Parathyroid adenoma (tissue), 2 donors: ENCODE measurements around the gene LINC00305.

Experiments used
- H2AFZ ChIP-seq: fragments of 300-600 bp; sonication (generic); one replicate; pipeline ENCODE4 v1.7.0; 2017; ENCODE audit warnings: antibody characterized with exemption, mild to moderate bottlenecking
- H3K27ac ChIP-seq: fragments of 300-600 bp; sonication (generic); one replicate; pipeline ENCODE4 v1.7.0; 2017
- H3K27me3 ChIP-seq: fragments of 300-600 bp; sonication (generic); one replicate; pipeline ENCODE4 v1.7.0; 2017; ENCODE audit warnings: low read length; ENCODE audit not compliant: control insufficient read depth, insufficient read depth
- H3K36me3 ChIP-seq: fragments of 300-600 bp; sonication (generic); one replicate; pipeline ENCODE4 v1.7.0; 2017; ENCODE audit warnings: low read length; ENCODE audit not compliant: control insufficient read depth, insufficient read depth
- H3K4me1 ChIP-seq: fragments of 300-600 bp; sonication (generic); one replicate; pipeline ENCODE4 v1.7.0; 2017; ENCODE audit warnings: control low read depth
- H3K4me2 ChIP-seq: fragments of 300-600 bp; sonication (generic); one replicate; pipeline ENCODE4 v1.7.0; 2017; ENCODE audit warnings: low read length
- H3K4me3 ChIP-seq: fragments of 300-600 bp; sonication (generic); one replicate; pipeline ENCODE4 v1.7.0; 2017; ENCODE audit warnings: low read depth, low read length
- H3K79me2 ChIP-seq: fragments of 300-600 bp; sonication (generic); one replicate; pipeline ENCODE4 v1.7.0; 2017; ENCODE audit warnings: control low read depth
- H3K9ac ChIP-seq: fragments of 300-600 bp; sonication (generic); one replicate; pipeline ENCODE4 v1.7.0; 2017; ENCODE audit warnings: mild to moderate bottlenecking
- H3K9me3 ChIP-seq: fragments of 300-600 bp; sonication (generic); one replicate; pipeline ENCODE4 v1.7.0; 2017; ENCODE audit warnings: low read length; ENCODE audit not compliant: control insufficient read depth
- TF ChIP-seq, protein P1 (sequence below): fragments of 300-600 bp; sonication (generic); IDR thresholded peaks from one replicate; pipeline ENCODE4 v1.7.0; 2017; ENCODE audit warnings: antibody characterized with exemption, mild to moderate bottlenecking
- donor health status: primary hyperparathyroidism.

The LINC00305 gene

DNA sequence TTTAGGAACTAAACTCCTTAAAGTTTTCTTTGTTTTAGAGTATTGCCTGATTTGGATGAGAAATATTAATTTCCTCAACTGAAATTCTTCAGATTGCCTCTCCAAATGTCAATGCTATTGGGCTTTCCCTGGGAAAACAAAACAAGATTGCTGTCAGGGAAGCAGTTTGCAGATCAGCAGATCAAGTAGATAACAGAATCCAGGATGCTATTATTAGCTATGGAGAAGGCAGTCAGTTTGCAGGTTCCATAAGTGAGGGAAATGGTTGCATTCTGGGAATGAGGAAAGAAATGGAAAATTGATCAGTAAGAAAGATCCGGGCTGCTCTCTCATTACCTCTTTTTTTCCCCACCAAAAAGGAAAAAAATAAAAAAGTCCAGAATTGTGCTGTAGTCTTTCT, 11.0 kb downstream of the LINC00305 start:
- H3K27ac ChIP-seq = no peak overlapping the region
- no peaks in the 10 kb centered on the region for H3K27me3 ChIP-seq
- peak overlapping the region; percentile 48 for H3K4me2 ChIP-seq
- H3K9ac ChIP-seq = no peak overlapping the region
- no peaks in the 10 kb centered on the region for H3K9me3 ChIP-seq
- no peaks in the 10 kb centered on the region for H3K36me3 ChIP-seq
- peak overlapping the region; percentile 22 for H3K4me3 ChIP-seq
- no peak overlapping the region for H2AFZ ChIP-seq
- TF ChIP-seq, protein P1, sequence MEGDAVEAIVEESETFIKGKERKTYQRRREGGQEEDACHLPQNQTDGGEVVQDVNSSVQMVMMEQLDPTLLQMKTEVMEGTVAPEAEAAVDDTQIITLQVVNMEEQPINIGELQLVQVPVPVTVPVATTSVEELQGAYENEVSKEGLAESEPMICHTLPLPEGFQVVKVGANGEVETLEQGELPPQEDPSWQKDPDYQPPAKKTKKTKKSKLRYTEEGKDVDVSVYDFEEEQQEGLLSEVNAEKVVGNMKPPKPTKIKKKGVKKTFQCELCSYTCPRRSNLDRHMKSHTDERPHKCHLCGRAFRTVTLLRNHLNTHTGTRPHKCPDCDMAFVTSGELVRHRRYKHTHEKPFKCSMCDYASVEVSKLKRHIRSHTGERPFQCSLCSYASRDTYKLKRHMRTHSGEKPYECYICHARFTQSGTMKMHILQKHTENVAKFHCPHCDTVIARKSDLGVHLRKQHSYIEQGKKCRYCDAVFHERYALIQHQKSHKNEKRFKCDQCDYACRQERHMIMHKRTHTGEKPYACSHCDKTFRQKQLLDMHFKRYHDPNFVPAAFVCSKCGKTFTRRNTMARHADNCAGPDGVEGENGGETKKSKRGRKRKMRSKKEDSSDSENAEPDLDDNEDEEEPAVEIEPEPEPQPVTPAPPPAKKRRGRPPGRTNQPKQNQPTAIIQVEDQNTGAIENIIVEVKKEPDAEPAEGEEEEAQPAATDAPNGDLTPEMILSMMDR = no peak
- H3K79me2 ChIP-seq = no peaks in the 10 kb centered on the region
- peaks cover 13% of the 10 kb centered on the region for H3K4me1 ChIP-seq

GRCh38 chr18:64134044-64134747, 14.7 kb downstream of the LINC00305 start:
- H3K9ac ChIP-seq = no peak overlapping the region
- H3K4me1 ChIP-seq = peaks cover 8% of the 10 kb centered on the region
- H3K27ac ChIP-seq = no peak overlapping the region
- H3K36me3 ChIP-seq = no peaks in the 10 kb centered on the region
- H3K4me3 ChIP-seq = no peak overlapping the region
- TF ChIP-seq, protein P1 = no peak
- no peak overlapping the region for H3K4me2 ChIP-seq
- H3K9me3 ChIP-seq = no peaks in the 10 kb centered on the region
- H3K79me2 ChIP-seq = no peaks in the 10 kb centered on the region
- no peak overlapping the region for H2AFZ ChIP-seq
- H3K27me3 ChIP-seq = no peaks in the 10 kb centered on the region

DNA sequence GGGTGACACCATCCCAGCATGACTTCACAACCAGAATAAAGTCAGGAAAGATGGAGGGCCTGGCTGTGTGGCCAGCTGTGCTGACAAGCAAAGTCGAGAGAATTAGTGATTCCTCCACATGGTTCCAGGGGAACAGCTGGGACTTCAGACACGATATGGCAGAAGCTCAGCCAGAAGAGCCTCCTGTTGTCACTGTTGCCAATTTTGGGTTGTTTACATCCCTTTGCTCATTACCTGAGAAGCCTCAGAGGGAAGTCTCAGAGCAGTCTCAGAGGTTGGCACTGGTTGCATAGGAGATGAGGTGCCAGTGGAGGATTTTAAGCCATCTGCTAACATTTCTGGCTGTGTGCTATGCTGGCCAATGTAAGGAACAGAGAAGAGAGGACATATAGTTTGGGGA, 16.0 kb downstream of the LINC00305 start:
- H3K79me2 ChIP-seq = no peaks in the 10 kb centered on the region
- H2AFZ ChIP-seq = no peak overlapping the region
- H3K27ac ChIP-seq = no peak overlapping the region
- no peak overlapping the region for H3K4me3 ChIP-seq
- H3K9ac ChIP-seq = no peak overlapping the region
- peaks cover 5% of the 10 kb centered on the region for H3K4me1 ChIP-seq
- no peaks in the 10 kb centered on the region for H3K9me3 ChIP-seq
- no peaks in the 10 kb centered on the region for H3K36me3 ChIP-seq
- no peaks in the 10 kb centered on the region for H3K27me3 ChIP-seq
- H3K4me2 ChIP-seq = no peak overlapping the region
- TF ChIP-seq, protein P1 = no peak

GRCh38 chr18:64131314-64131713, 17.6 kb downstream of the LINC00305 start:
- Histone ChIP-seq H3K9ac (no peak overlapping the region), H3K4me1 (no peaks in the 10 kb centered on the region), H3K36me3 (no peaks in the 10 kb centered on the region), H3K9me3 (no peaks in the 10 kb centered on the region), H3K4me2 (no peak overlapping the region), H3K27me3 (no peaks in the 10 kb centered on the region), H3K4me3 (no peak overlapping the region), H3K27ac (no peak overlapping the region), H3K79me2 (no peaks in the 10 kb centered on the region), H2AFZ (no peak overlapping the region)
- TF ChIP-seq, protein P1 = no peak

DNA sequence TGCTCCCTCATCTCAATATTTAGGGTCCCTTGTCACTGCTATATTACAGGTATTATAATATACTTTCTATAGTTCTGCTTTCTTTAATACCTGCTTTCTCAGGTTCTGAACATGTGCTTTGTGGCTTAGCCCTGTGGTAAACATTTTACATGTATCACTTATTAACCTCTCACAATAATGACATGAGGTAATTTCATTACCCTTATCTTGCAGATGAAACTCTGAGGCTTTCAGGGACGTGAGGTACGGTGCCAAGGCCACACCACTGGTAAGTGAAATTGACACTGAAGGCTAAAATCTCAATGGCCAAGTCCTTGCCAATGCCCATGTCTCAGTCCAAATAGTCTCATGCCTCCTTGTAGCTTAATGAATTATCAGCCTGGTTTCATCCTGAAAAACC, 21.7 kb downstream of the LINC00305 start:
- no peak overlapping the region for H3K27ac ChIP-seq
- no peaks in the 10 kb centered on the region for H3K27me3 ChIP-seq
- no peak overlapping the region for H3K4me3 ChIP-seq
- H3K36me3 ChIP-seq = no peaks in the 10 kb centered on the region
- H3K9me3 ChIP-seq = no peaks in the 10 kb centered on the region
- no peak overlapping the region for H3K4me2 ChIP-seq
- no peak overlapping the region for H2AFZ ChIP-seq
- H3K4me1 ChIP-seq = no peaks in the 10 kb centered on the region
- H3K79me2 ChIP-seq = no peaks in the 10 kb centered on the region
- TF ChIP-seq, protein P1 = no peak
- H3K9ac ChIP-seq = no peak overlapping the region
